GM19395 (cell line): ENCODE data around the gene EIF3CL.
"Not testable (repeated sequence)": the region's sequence is repeated elsewhere in the genome, so short reads cannot be mapped to it uniquely, and the experiment has no call there.

Experiments
- ATAC-seq: cut with Tn5 transposase; IDR thresholded peaks from one replicate; pipeline ENCODE4 v1.9.1; 2021; ENCODE audit warnings: mild to moderate bottlenecking, moderate library complexity; ENCODE audit not compliant: unreplicated experiment

Gene EIF3CL, protein sequence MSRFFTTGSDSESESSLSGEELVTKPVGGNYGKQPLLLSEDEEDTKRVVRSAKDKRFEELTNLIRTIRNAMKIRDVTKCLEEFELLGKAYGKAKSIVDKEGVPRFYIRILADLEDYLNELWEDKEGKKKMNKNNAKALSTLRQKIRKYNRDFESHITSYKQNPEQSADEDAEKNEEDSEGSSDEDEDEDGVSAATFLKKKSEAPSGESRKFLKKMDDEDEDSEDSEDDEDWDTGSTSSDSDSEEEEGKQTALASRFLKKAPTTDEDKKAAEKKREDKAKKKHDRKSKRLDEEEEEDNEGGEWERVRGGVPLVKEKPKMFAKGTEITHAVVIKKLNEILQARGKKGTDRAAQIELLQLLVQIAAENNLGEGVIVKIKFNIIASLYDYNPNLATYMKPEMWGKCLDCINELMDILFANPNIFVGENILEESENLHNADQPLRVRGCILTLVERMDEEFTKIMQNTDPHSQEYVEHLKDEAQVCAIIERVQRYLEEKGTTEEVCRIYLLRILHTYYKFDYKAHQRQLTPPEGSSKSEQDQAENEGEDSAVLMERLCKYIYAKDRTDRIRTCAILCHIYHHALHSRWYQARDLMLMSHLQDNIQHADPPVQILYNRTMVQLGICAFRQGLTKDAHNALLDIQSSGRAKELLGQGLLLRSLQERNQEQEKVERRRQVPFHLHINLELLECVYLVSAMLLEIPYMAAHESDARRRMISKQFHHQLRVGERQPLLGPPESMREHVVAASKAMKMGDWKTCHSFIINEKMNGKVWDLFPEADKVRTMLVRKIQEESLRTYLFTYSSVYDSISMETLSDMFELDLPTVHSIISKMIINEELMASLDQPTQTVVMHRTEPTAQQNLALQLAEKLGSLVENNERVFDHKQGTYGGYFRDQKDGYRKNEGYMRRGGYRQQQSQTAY

DNA sequence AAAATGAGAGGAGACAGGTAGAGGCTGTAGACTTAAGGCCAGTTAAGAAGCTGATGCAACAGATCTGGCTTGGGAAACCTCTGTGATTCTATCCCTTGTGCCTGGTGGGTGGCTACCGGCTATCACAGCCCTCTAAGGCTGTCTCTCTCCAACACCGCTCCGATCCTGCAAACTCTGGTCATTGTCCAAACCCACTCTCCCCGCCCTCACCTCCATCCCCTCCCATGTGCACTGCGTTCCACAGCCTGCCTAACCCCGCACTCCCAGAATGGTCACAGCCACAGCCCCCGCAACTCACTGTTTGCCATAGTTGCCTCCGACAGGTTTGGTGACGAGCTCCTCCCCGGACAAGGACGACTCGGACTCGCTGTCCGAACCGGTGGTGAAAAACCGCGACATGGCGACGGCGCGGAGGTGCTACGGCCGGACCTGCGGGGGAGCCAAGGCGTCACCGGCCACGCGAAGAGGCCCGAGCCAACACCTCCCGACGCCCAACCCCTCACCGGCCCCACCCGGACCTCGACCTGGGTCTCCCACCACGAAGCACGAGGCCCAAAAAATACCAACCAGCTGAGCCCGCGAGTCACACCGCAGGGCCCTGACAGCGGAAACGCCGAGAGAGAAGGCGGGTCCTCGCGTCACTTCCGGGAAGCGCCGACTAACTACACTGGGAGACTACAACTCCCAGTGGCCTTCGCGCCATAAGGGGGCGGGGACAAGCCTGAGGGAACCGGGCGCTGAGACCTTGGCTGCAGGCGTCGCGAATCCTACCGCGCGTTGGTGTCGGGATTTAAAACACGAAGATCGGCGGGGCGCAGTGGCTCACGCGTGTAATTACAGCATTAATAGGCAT is at the start of gene EIF3CL:
EIF3CL (minus strand) TSS at position 622 of the 853 bp plus-strand sequence; CDS start at position 399, 223 bp downstream.
- ATAC-seq: peak; percentile 98

DNA sequence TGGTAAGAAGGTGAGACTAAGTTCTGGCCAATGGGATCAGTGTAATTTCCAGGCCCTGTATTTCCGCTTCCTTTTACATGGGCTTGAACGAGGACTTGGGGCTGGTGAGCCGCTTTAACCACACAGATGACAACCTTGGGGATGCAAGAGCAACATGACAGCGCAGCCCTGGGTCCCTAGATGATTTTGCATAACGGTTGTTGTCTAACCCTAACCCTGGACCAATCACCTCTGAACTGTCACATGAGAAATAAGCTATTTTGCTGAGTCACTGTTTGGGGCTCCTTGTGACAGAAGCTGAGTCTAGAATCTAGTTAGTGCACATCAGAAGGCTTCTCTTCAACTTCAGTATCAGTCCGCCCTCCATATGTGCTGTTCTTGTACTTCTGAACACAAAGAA is 43.4 kb upstream of the EIF3CL start:
- ATAC-seq: not testable (repeated sequence)

DNA sequence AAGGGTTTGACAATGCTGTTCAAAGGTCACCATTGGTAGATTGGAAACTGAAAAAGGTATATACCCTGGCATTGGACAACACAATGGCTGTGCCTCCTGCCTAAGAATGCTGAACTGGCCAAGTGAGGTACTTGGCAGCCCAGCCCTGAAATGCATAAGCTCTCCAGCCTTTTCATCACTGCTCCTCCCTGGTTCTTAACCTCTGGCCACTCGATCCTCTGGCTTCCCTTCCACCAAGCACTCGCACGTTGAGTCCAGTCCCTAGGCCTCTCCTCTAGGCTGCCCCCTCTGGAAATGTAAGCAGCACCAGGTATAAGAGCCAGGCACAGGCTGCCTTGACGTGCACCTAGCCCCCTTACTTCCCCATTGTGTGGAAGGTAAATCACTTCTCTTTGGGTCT is 42.7 kb upstream of the EIF3CL start:
- not testable (repeated sequence) for ATAC-seq

DNA sequence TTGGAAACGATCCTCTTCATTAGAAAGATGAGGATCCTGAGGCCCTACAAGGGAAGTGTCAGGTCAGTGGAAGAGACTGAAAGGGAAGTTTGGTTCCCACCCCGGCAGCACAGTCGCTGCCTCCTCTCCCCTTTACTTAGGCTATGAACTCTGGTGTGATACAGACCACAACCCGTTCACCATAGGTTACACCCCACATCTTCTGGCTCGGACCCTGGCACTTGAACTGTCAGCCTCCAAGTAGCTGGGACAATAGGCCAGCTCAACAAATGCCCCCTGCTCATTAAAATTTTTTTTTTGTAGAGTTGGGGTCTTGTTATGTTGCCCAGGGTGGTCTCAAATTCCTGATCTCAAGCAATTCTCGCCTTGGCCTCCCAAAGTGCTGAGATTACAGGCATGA is 40.3 kb upstream of the EIF3CL start:
- not testable (repeated sequence) for ATAC-seq

DNA sequence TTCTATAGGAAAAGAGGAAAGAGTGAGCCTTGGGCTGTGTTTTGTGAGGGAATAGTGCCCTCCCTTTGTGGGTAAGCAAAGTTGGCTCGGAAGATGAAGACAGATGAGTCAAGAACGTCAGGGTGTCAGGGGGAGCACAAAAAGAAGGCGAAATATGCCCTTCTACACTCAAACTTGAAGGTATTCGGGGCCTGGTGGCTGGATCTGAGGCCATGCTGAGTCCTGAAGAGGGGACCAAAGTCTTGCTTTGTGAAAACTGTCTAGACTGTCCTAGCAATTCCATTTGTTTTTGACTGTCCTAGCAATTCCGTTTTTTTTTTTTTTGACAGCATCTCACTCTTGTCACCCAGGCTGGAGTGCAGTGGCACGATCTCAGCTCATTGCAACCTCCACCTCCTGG is 35.3 kb upstream of the EIF3CL start:
- ATAC-seq: not testable (repeated sequence)

DNA sequence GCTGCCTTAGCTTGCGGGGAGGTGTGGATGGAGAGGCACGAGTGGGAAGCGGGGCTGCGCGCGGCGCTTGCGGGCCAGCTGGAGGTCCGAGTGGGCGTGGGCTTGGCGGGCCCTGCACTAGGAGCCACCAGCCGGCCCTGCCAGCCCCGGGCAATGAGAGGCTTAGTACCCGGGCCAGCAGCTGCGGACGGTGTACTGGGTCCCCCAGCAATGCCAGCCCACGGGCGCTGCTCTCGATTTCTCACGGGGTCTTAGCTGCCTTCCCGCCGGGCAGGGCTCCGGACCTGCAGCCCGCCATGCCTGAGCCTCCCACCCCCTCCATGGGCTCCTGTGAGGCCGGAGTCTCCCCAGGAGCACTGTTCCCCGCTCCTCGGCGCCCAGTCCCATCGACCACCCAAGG is 31.7 kb upstream of the EIF3CL start:
- not testable (repeated sequence) for ATAC-seq

DNA sequence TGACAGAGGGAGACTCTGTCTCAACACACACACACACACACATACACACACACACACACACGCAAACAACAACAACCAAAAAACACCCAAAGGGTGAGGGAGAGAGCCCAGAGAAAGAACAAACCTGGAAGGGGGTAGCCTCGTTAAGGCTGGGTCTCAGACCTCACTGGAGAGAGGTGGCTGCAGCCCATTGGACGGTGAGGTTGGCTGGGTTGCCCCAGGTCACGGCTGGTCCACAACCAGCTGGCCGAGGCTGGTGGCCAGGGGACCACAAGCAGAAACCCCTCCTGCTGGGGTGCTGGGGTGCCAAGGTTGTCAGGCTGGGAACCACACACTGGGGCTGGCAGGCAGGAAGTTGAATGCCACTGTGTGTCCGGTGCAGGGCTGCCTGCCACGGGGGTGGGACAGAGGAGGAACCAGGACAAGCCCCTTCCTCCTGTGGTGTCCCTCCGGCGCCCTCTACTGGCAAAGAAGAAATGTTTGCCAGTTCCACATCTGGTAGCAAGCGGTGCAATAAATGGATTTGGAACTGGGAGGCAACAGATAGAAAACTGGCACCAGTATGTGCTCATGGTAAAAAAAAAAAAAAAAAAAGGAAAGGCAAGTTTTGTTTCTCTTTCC is 22.5 kb upstream of the EIF3CL start:
- ATAC-seq: not testable (repeated sequence)

DNA sequence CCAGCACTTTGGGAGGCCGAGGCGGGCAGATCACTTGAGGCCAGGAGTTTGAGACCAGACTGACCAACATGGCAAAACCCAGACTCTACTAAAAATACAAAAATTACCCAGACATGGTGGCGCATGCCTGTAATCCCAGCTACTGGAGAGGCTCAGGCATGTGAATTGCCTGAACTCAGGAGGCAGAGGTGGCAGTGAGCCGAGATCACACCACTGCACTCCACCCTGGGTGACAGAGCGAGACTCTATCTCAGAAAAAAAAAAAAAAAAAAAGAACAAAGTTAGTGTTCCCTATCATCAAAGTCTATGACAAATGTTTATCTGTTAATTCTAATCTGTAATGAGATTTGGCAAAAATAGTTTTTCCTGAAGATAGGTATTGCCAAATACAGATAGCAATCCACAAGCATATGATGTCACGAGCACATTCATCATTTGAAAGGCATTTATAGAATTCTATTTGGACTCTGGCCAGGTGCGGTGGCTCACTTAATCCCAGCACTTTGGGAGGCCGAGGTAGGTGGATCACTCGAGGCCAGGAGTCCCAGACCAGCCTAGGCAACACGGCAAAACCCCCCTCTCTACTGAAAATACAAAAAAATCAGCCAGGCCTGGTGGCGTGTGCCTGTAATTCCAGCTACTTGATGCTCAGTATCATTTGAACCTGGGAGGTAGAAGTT is 17.6 kb upstream of the EIF3CL start:
- not testable (repeated sequence) for ATAC-seq

DNA sequence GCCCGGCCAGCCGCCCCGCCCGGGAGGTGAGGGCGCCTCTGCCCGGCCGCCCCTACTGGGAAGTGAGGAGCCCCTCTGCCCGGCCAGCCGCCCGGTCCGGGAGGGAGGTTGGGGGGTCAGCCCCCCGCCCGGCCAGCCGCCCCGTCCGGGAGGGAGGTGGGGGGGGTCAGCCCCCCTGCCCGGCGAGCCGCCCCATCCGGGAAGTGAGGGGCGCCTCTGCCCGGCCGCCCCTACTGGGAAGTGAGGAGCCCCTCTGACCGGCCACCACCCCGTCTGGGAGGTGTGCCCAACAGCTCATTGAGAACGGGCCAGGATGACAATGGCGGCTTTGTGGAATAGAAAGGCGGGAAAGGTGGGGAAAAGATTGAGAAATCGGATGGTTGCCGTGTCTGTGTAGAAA is 13.4 kb upstream of the EIF3CL start:
- ATAC-seq: not testable (repeated sequence)

DNA sequence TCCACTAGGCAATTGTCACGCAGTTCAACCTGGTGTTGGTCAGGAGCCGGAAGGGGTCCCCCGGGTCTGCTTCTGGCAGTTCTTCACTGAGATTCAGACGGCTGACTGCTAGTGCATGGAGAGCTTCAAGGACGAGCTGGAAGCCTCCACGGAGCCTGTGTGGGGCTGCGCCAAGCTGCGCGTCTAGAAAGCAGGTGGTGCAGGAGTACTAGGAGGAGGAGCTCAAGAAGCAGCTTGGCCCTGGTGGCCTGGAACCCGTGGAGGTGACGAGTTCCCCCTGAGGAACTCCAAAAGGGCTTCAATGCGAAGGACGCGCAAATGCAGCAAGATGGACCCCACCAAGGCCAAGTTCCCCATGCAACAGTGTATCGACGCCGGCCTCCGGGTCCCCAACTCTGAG is 10.9 kb upstream of the EIF3CL start:
- not testable (repeated sequence) for ATAC-seq

DNA sequence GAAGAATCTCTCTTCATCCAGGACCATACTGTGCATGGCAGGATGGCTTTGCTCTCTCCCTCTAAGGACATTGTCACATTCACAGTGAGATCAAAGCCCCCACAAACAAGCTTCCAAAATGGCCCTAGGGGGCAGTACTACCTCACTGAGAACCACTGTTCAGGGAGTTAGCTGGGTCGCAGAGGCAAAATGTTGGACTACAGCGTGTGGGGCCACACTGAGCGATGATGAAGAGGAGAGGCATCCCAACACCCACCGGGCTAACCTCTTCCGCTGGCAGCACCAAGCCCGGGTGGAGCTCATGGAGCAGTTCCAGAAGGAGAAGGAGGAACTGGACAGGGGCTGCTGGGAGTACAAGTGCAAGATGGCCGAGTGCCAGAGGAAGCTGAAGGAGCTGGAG is 9.9 kb upstream of the EIF3CL start:
- ATAC-seq: not testable (repeated sequence)

DNA sequence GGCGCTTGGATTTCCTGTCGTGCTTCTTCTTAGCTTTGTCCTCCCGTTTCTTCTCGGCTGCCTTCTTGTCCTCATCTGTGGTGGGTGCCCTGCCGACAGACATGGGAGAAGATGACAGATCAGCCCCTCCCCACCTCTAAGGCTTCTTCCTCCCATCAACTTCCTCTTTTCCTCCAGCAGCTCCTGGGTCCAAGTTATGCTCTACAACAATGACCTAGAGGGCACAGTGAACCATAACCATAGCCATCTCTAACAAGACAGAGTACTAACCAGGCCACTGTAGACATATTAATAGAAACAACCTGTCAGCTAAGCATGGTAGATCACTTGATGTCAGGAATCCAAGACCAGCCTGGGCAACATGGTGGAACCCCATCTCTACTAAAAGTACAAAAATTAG is 11.6 kb downstream of the EIF3CL start:
- not testable (repeated sequence) for ATAC-seq

DNA sequence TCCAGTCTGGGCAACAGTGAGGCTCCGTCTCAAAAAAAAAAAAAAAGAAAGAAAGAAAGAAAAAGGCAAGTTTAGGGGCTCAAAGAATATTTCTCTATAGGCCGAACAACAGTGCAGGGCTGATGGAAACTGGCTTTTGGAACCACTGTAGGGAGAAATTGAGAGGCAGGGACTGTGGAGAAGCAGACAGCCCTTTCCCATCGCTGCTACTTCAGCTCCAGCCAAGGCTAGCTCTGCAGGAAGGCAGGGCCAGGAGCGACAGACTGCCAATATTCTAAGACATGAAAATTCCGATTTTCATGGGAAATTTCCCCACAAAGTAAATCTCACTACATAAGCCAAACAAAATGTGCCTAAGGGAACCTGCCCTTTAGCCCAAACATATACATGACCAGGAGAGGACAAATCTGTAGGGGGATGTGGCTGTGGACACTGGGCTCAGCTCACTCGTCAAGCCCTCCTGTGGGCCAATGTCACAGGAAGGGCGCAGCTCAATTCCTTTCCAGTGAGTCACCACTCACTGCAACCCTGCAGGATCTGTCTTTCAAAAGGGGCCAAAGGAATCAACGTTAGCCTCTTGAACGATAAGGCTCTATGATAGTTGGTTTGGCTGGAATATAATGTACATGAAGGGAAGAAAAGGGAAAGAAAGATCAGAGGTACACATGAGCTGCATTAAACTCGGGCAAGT is 21.3 kb downstream of the EIF3CL start:
- not testable (repeated sequence) for ATAC-seq

DNA sequence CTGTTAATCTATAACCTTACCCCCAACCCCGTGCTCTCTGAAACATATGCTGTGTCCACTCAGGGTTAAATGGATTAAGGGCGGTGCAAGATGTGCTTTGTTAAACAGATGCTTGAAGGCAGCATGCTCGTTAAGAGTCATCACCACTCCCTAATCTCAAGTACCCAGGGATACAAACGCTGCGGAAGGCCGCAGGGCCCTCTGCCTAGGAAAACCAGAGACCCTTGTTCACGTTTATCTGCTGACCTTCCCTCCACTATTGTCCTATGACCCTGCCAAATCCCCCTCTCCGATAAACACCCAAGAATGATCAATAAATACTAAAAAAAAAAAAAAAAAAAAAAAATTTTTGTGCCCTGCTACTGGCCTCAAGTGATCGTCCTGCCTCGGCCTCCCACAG is 25.8 kb downstream of the EIF3CL start:
- not testable (repeated sequence) for ATAC-seq

DNA sequence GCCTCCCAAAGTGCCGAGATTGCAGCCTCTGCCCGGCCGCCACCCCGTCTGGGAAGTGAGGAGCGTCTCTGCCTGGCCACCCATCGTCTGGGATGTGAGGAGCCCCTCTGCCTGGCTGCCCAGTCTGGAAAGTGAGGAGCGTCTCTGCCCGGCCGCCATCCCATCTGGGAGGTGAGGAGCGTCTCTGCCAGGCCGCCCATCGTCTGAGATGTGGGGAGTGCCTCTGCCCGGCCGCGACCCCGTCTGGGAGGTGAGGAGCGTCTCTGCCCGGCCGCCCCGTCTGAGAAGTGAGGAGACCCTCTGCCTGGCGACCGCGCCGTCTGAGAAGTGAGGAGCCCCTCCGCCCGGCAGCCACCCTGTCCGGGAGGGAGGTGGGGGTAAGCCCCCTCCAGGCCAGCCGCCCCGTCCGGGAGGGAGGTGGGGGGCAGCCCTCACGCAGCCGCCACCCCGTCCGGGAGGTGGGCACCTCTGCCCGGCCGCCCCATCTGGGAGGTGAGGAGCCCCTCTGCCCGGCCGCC is 26.5 kb downstream of the EIF3CL start:
- not testable (repeated sequence) for ATAC-seq

DNA sequence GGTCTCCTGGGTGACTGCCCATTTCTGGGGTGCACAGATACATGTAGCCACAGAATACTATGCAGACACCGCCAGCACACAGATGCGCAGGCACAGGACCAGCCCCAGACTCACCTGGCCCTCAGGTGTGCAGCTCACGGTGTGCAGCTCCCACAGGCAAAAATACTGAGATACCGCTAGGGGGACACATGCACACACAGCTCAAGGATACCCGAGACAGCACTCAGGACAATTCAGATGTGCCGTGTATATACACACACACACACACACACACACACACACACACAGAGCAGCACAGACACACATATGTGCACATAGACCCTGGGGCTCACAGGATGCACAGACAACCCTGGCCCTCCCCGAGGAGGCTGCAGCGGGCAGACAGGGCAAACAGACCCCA is 28.5 kb downstream of the EIF3CL start:
- not testable (repeated sequence) for ATAC-seq

DNA sequence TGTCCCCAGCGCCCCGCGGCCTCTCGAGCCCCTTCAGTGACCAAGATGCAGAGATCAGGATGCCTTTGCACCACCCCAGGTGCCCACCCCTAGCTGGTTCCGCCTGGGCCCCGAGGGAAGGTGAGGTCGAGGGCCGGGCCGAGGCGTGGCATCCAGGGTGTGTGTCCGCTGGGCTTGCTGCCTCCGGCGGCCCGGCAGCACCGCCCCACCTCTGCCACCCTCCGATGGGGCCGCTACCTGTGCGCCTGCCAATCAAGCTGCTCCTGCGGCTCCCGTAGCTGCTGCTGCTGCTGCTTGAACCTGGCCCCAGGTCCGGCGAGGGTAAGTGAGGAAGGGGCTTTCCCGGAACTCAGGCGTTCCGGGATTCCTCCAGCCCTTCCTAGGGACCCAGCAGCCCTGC is 29.4 kb downstream of the EIF3CL start:
- not testable (repeated sequence) for ATAC-seq

DNA sequence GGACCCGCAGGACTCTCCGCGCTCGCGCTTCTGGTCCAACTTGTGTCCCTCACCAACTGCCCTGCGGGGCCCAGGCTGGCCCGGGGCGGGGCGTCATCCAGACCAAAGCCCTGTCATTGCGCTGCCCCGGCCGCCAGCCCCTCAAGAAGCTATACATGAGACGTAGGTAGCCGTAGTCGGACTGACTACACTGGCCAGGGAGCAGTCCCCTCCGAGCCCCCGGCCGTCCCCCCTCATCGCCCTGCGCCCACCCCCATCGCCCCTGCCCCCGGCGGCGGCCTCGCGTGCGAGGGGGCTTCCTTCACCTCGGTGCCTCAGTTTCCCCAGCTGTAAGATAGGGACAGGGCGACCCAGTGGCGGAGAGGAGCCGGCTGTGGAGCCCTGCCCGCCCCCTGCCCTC is 35.7 kb downstream of the EIF3CL start:
- ATAC-seq: not testable (repeated sequence)
